Stomach (tissue), 4 donors: Measurements from ENCODE around the gene DOCK2.

ENCODE experiments used
- CTCF ChIP-seq, 7 experiments: fragments of 450-650 bp in 4 of 7; fragments of 200-600 bp in 3 of 7; sonication (generic) in 3 of 7; IDR thresholded peaks; one replicate each; pipeline ENCODE4 v1.5.1; 2016 to 2019; ENCODE audit warnings: antibody characterized with exemption in 7 of 7, control low read depth in 2 of 7, mild to moderate bottlenecking in 1 of 7
- POLR2A ChIP-seq, 4 donors: fragments of 450-650 bp; IDR thresholded peaks; one replicate each; pipeline ENCODE4 v1.6.1; 2016; ENCODE audit warnings: antibody characterized with exemption in 4 of 4, control low read depth in 2 of 4, mild to moderate bottlenecking in 1 of 4, moderate library complexity in 1 of 4

GRCh38 chr5:170126626-170127025 lies 489.6 kb downstream of the DOCK2 start:
- TF ChIP-seq CTCF (IDR thresholded peaks at IDR 0.05): no peak
- no peak for TF ChIP-seq POLR2A (IDR thresholded peaks at IDR 0.05)
